Endothelial cell of umbilical vein (primary cell): Measurements from ENCODE around the gene SOX30. TPM values are rescaled to one million over a fixed set of nuclear protein-coding genes. Genes with fewer than 3 reads are reported as not detected.

Experiments used
- BruUV-seq: library from RNA; stranded (reverse); fragments of 400-500 nt; replicated peaks from 2 replicates; lab custom pipeline; 2021; lab: Mats Ljungman, UMichigan
- CTCF ChIA-PET: fragments of 300-600, 350-600 bp; sonication (Branson Sonifier 250); formaldehyde crosslinking; loops from one replicate; lab custom pipeline; 2021; ENCODE audit warnings: antibody characterized with exemption, inconsistent platforms; lab: Charles Lee
- POLR2A ChIA-PET: fragments of 300-600, 350-600 bp; sonication (Branson Sonifier 250); formaldehyde crosslinking; loops from one replicate; lab custom pipeline; 2021; ENCODE audit warnings: antibody characterized with exemption, inconsistent platforms; lab: Charles Lee
- DNase-seq: peaks from one replicate; pipeline ENCODE4 v3.0.0-alpha.2; 2011; ENCODE audit warnings: low read depth, low spot score
- FAIRE-seq: peaks from 2 replicates; lab custom pipeline; 2011; peaks lifted over from hg19 to GRCh38; lab: Jason Lieb, UNC
- H2AFZ ChIP-seq: 2 replicates; pipeline ENCODE4 v1.6.0; 2012; ENCODE audit warnings: low read depth, low read length, control low read depth, inconsistent platforms
- H3K27ac ChIP-seq: 2 replicates; pipeline ENCODE4 v1.5.1; 2011; ENCODE audit warnings: low read depth, mild to moderate bottlenecking, control low read depth, low read length, moderate library complexity; ENCODE audit not compliant: insufficient read depth
- H3K27me3 ChIP-seq, 2 experiments: 2 replicates each; pipeline versions ENCODE4 v1.6.0 to v1.6.1; 2011; ENCODE audit warnings: low read length in 2 of 2, mixed read lengths in 1 of 2; ENCODE audit not compliant: control insufficient read depth in 2 of 2, insufficient read depth in 2 of 2
- H3K36me3 ChIP-seq, 2 experiments: 2 replicates in 1 of 2; 3 replicates in 1 of 2; pipeline ENCODE4 v1.5.1; 2011; ENCODE audit warnings: low read length in 2 of 2, mild to moderate bottlenecking in 1 of 2, moderate library complexity in 1 of 2; ENCODE audit not compliant: control insufficient read depth in 2 of 2, insufficient read depth in 2 of 2; ENCODE audit errors: extremely low read depth in 1 of 2
- H3K4me1 ChIP-seq: 3 replicates; pipeline ENCODE4 v1.5.1; 2011; ENCODE audit warnings: mild to moderate bottlenecking, low read length; ENCODE audit not compliant: control insufficient read depth, insufficient read depth; ENCODE audit errors: extremely low read depth
- H3K4me2 ChIP-seq: 2 replicates; pipeline ENCODE4 v1.6.1; 2011; ENCODE audit warnings: low read length, control low read depth, mixed read lengths; ENCODE audit not compliant: insufficient read depth
- H3K4me3 ChIP-seq, 3 experiments: fragments of 200-600 bp in 1 of 3; sonication (generic), shearing (Covaris generic) in 1 of 3; replicated peaks in 1 of 3; 2 replicates each; pipeline ENCODE4 v1.5.1; 2011 to 2016; ENCODE audit warnings: control low read depth in 3 of 3, low read length in 3 of 3, mild to moderate bottlenecking in 2 of 3, inconsistent platforms in 1 of 3, low read depth in 1 of 3, moderate library complexity in 1 of 3; ENCODE audit not compliant: insufficient read depth in 1 of 3
- H3K79me2 ChIP-seq: 2 replicates; pipeline ENCODE4 v1.6.0; 2012; ENCODE audit warnings: low read length, inconsistent platforms; ENCODE audit not compliant: control insufficient read depth, insufficient read depth
- H3K9ac ChIP-seq: replicated peaks from 2 replicates; pipeline ENCODE3; 2011; ENCODE audit warnings: low read length, control low read depth; ENCODE audit not compliant: insufficient read depth; ENCODE audit errors: extremely low read depth
- H3K9me1 ChIP-seq: replicated peaks from 3 replicates; pipeline ENCODE4 v1.6.0; 2011; ENCODE audit warnings: mild to moderate bottlenecking, low read length; ENCODE audit not compliant: control insufficient read depth, insufficient read depth; ENCODE audit errors: extremely low read depth
- H3K9me3 ChIP-seq: replicated peaks from 2 replicates; pipeline ENCODE4 v1.5.1; 2012; ENCODE audit warnings: low read length, inconsistent platforms; ENCODE audit not compliant: control insufficient read depth, insufficient read depth
- H4K20me1 ChIP-seq: replicated peaks from 2 replicates; pipeline ENCODE3; 2011; ENCODE audit warnings: mild to moderate bottlenecking, low read length; ENCODE audit not compliant: control insufficient read depth, insufficient read depth; ENCODE audit errors: extremely low read depth
- CTCF ChIP-seq, 2 donors: IDR thresholded peaks; 1 replicate in 1 of 2; 2 replicates in 1 of 2; pipeline ENCODE4 v1.5.1; 2011; ENCODE audit warnings: low read length in 2 of 2, mild to moderate bottlenecking in 2 of 2, moderate library complexity in 2 of 2, control low read depth in 1 of 2, inconsistent platforms in 1 of 2, low read depth in 1 of 2; ENCODE audit not compliant: insufficient read depth in 1 of 2; ENCODE audit errors: extremely low read depth in 1 of 2
- FOS ChIP-seq: IDR thresholded peaks from 2 replicates; pipeline ENCODE4 v1.6.1; 2011; ENCODE audit warnings: mild to moderate bottlenecking, low read length, moderate library complexity, borderline replicate concordance; ENCODE audit not compliant: insufficient read depth
- JUN ChIP-seq: IDR thresholded peaks from 2 replicates; pipeline ENCODE4 v1.6.1; 2011; ENCODE audit warnings: borderline replicate concordance, low read depth; ENCODE audit not compliant: insufficient read length, insufficient read depth
- MAX ChIP-seq: IDR thresholded peaks from 2 replicates; pipeline ENCODE4 v1.6.1; 2011; ENCODE audit not compliant: insufficient read depth, insufficient read length
- dilution Hi-C: fragments of 300-500 bp; cut with MboI; formaldehyde crosslinking; loops from one replicate; pipeline ENCODE4 v1.15.0; 2019; ENCODE audit warnings: low sequenced_read_pairs; ENCODE audit not compliant: extremely low pct_ligation_motif_present
- intact Hi-C: fragments of 100-400 bp; cut with micrococcal nuclease; formaldehyde crosslinking; loops from one replicate; pipeline ENCODE4 v1.10.0; 2022
- polyA plus RNA-seq, 4 experiments: library from polyadenylated mRNA; depleted of rRNA in 3 of 4; stranded (reverse) in 3 of 4; unstranded in 1 of 4; fragments of >200 nt; gene quantifications; 2 replicates each; pipeline versions ENCODE4 v1.2.1 to v1.2.3, GENCODE V29; 2011 to 2012; ENCODE audit warnings: missing spikeins in 1 of 4
- total RNA-seq: library from RNA; stranded (reverse); gene quantifications from 2 replicates; pipeline ENCODE4 v1.2.3, GENCODE V29; 2021

The SOX30 gene
- total and polyA plus RNA-seq, 2 donors (not counting 3 experiments of a cell fraction or from before 2014, with no cell fraction given) = not detected

GRCh38 chr5:157690690-157691433 is 38.6 kb upstream of the SOX30 start:
- FAIRE-seq = no peak
- dilution Hi-C loops (no loop called here), intact Hi-C loops (no loop called here)

GRCh38 chr5:157689942-157690689 is 37.9 kb upstream of the SOX30 start:
- no peak for DNase-seq

More at GRCh38 chr5:157690690-157691433, 38.6 kb upstream of the SOX30 start:
- TF ChIP-seq JUN (no peak), MAX (no peak)
- H3K9ac ChIP-seq = no peak overlapping the region
- H3K27ac ChIP-seq = no peak overlapping the region
- CTCF ChIA-PET = interaction anchor here (1.4 to 2.3 kb wide), 2 partner anchors 9 to 28 kb away, joined by 4 to 7 read pairs; no protein-coding TSS in a partner anchor
- H3K4me3 ChIP-seq = no peak overlapping the region
- no peaks in the 10 kb centered on the region for H3K36me3 ChIP-seq
- DNase-seq = no peak
- no TSS peak for BruUV-seq
- H3K9me3 ChIP-seq = no peaks in the 10 kb centered on the region
- H3K9me1 ChIP-seq = no peaks in the 10 kb centered on the region
- H3K27me3 ChIP-seq = no peaks in the 10 kb centered on the region
- POLR2A ChIA-PET = no interaction called here
- peak overlapping the region; percentile 72 for H2AFZ ChIP-seq
- H3K4me2 ChIP-seq = no peak overlapping the region
- no peaks in the 10 kb centered on the region for H3K4me1 ChIP-seq
- H3K79me2 ChIP-seq = no peaks in the 10 kb centered on the region
- no peaks in the 10 kb centered on the region for H4K20me1 ChIP-seq

More at GRCh38 chr5:157689942-157690689, 37.9 kb upstream of the SOX30 start:
- H3K27ac ChIP-seq = no peak overlapping the region
- H2AFZ ChIP-seq = peak overlapping the region; percentile 72
- no peak for FAIRE-seq
- H4K20me1 ChIP-seq = no peaks in the 10 kb centered on the region
- POLR2A ChIA-PET = no interaction called here
- no peak overlapping the region for H3K4me3 ChIP-seq
- no peaks in the 10 kb centered on the region for H3K9me3 ChIP-seq
- no peaks in the 10 kb centered on the region for H3K79me2 ChIP-seq
- H3K4me1 ChIP-seq = no peaks in the 10 kb centered on the region
- no peak overlapping the region for H3K9ac ChIP-seq
- dilution Hi-C loops (no loop called here), intact Hi-C loops (no loop called here)
- H3K36me3 ChIP-seq = no peaks in the 10 kb centered on the region
- no TSS peak for BruUV-seq
- H3K27me3 ChIP-seq = no peaks in the 10 kb centered on the region
- no peaks in the 10 kb centered on the region for H3K9me1 ChIP-seq
- CTCF ChIA-PET = interaction anchor here (0.5 to 2.3 kb wide), 5 partner anchors 8 to 99 kb away, joined by 3 to 7 read pairs (median 3); partner anchors contain the start of gene LSM11
- TF ChIP-seq CTCF (IDR thresholded peaks at IDR 0.05; ENCODE audit: extremely low read depth in 1 of 2, insufficient read depth in 1 of 2, low read depth in 1 of 2, low read length in 2 of 2) (peak; percentile 17 to 29), FOS (no peak)
- H3K4me2 ChIP-seq = no peak overlapping the region
